ENCODE results near the gene DSCAML1.
A peak's percentile ranks its signal among the peaks of the same experiment; 100 is the strongest.

The DSCAML1 gene

GRCh38 chr11:117428856-117429229, 368.2 kb downstream of the DSCAML1 start:
- peak in 1 of 2 donors; percentile 20 for DNase-seq
- no peaks in the 10 kb centered on the region for H3K9me3 ChIP-seq
- intact Hi-C loops (cut with DNase I; ENCODE audit: low total_unique reads) = loop anchor here (5.0 kb wide), 1 partner anchor 393 kb away; the partner anchor contains the start of gene FXYD2
- TF ChIP-seq CTCF (IDR thresholded peaks at IDR 0.05) = no peak
- no peak overlapping the region for H3K27ac ChIP-seq
- no peak overlapping the region for H3K4me3 ChIP-seq
- H3K36me3 ChIP-seq = no peaks in the 10 kb centered on the region
- H3K27me3 ChIP-seq = peaks cover 0 to 28% of the 10 kb centered on the region in 2 donors
- H3K4me1 ChIP-seq = peaks cover 0 to 6% (median 0%) of the 10 kb centered on the region in 4 donors

- intact Hi-C loops (cut with DNase I; ENCODE audit: low total_unique reads) = loop anchor here (5.0 kb wide), 1 partner anchor 394 kb away; the partner anchor contains the start of gene FXYD2
- Histone ChIP-seq H3K4me3 (no peak overlapping the region), H3K27me3 (peaks cover 0 to 30% of the 10 kb centered on the region in 2 donors), H3K4me1 (peaks cover 0 to 6% (median 0%) of the 10 kb centered on the region in 4 donors), H3K27ac (no peak overlapping the region), H3K9me3 (no peaks in the 10 kb centered on the region), H3K36me3 (no peaks in the 10 kb centered on the region)
- DNase-seq = peak in 1 of 2 donors; percentile 56
- no peak for TF ChIP-seq CTCF (IDR thresholded peaks at IDR 0.05)
Observed at GRCh38 chr11:117428186-117428855, 368.7 kb downstream of the DSCAML1 start.

- Histone ChIP-seq H3K27ac (no peak overlapping the region), H3K27me3 (peaks cover 0 to 32% of the 10 kb centered on the region in 2 donors), H3K9me3 (no peaks in the 10 kb centered on the region), H3K4me1 (peaks cover 0 to 6% (median 0%) of the 10 kb centered on the region in 4 donors), H3K4me3 (no peak overlapping the region), H3K36me3 (no peaks in the 10 kb centered on the region)
- intact Hi-C loops (cut with DNase I; ENCODE audit: low total_unique reads) = loop anchor here (5.0 kb wide), 1 partner anchor 395 kb away; the partner anchor contains the start of gene FXYD2
- TF ChIP-seq CTCF (IDR thresholded peaks at IDR 0.05) = no peak
- no peak for DNase-seq
Observed at GRCh38 chr11:117427356-117427874, 369.6 kb downstream of the DSCAML1 start.

- H3K27ac ChIP-seq = no peak overlapping the region
Observed at GRCh38 chr11:117426941-117427340, 370.1 kb downstream of the DSCAML1 start.

GRCh38 chr11:117426297-117426685, 370.7 kb downstream of the DSCAML1 start:
- Histone ChIP-seq H3K9me3 (no peaks in the 10 kb centered on the region), H3K4me1 (peaks cover 0 to 6% (median 0%) of the 10 kb centered on the region in 4 donors), H3K27ac (no peak overlapping the region), H3K27me3 (peaks cover 0 to 32% of the 10 kb centered on the region in 2 donors), H3K36me3 (no peaks in the 10 kb centered on the region), H3K4me3 (no peak overlapping the region)
- peak; percentile 77 to 90 for TF ChIP-seq CTCF (IDR thresholded peaks at IDR 0.05)
- intact Hi-C loops (cut with DNase I; ENCODE audit: low total_unique reads) = loop anchor here (5.0 kb wide), 1 partner anchor 396 kb away; the partner anchor contains the start of gene FXYD2
- DNase-seq = peak; percentile 40 to 69

More at GRCh38 chr11:117426941-117427340, 370.1 kb downstream of the DSCAML1 start:
- peak in 1 of 2 donors; percentile 44 for DNase-seq
- intact Hi-C loops (cut with DNase I; ENCODE audit: low total_unique reads) = loop anchor here (5.0 kb wide), 1 partner anchor 395 kb away; the partner anchor contains the start of gene FXYD2
- peaks cover 0 to 6% (median 0%) of the 10 kb centered on the region in 4 donors for H3K4me1 ChIP-seq
- no peak for TF ChIP-seq CTCF (IDR thresholded peaks at IDR 0.05)
- H3K36me3 ChIP-seq = no peaks in the 10 kb centered on the region
- H3K27me3 ChIP-seq = peaks cover 0 to 32% of the 10 kb centered on the region in 2 donors
- H3K4me3 ChIP-seq = no peak overlapping the region
- H3K9me3 ChIP-seq = no peaks in the 10 kb centered on the region
